AG04449 (cell line): ENCODE results near the gene AIDA.

Experiments used
- CTCF ChIA-PET: fragments of 350-600 bp; formaldehyde crosslinking; extraction: SDS; loops from one replicate; lab custom pipeline; 2021; ENCODE audit warnings: antibody characterized with exemption; lab: Yijun Ruan, JAX
- POLR2A ChIA-PET: fragments of 400-600, 350-600 bp; formaldehyde crosslinking; extraction: SDS; loops from one replicate; lab custom pipeline; 2020; ENCODE audit warnings: antibody characterized with exemption, inconsistent platforms; lab: Yijun Ruan, JAX
- DNase-seq: peaks from one replicate; pipeline ENCODE4 v3.0.0-alpha.2; 2010; ENCODE audit warnings: low read depth, low spot score
- H3K4me3 ChIP-seq: 2 replicates; pipeline ENCODE4 v1.5.1; 2011; ENCODE audit warnings: low read depth, mild to moderate bottlenecking, control low read depth, low read length
- TF ChIP-seq, protein P1 (sequence below): IDR thresholded peaks from one replicate; pipeline ENCODE4 v1.5.1; 2011; ENCODE audit warnings: mild to moderate bottlenecking, moderate library complexity, low read length, control low read depth, inconsistent platforms; ENCODE audit not compliant: insufficient read depth; ENCODE audit errors: missing control alignments

The AIDA gene

GRCh38 chr1:222736972-222737371 lies 24.7 kb upstream of the AIDA start, which contains the start of gene FAM177B:
FAM177B (plus strand) TSS chr1:222737202; CDS start chr1:222746546, 9,344 bp downstream.
- POLR2A ChIA-PET, result interaction anchor here (0.8 to 1.2 kb wide), 2 partner anchors 10 to 12 kb away, joined by 3 read pairs; no protein-coding TSS in a partner anchor
- TF ChIP-seq, protein P1, sequence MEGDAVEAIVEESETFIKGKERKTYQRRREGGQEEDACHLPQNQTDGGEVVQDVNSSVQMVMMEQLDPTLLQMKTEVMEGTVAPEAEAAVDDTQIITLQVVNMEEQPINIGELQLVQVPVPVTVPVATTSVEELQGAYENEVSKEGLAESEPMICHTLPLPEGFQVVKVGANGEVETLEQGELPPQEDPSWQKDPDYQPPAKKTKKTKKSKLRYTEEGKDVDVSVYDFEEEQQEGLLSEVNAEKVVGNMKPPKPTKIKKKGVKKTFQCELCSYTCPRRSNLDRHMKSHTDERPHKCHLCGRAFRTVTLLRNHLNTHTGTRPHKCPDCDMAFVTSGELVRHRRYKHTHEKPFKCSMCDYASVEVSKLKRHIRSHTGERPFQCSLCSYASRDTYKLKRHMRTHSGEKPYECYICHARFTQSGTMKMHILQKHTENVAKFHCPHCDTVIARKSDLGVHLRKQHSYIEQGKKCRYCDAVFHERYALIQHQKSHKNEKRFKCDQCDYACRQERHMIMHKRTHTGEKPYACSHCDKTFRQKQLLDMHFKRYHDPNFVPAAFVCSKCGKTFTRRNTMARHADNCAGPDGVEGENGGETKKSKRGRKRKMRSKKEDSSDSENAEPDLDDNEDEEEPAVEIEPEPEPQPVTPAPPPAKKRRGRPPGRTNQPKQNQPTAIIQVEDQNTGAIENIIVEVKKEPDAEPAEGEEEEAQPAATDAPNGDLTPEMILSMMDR, result no peak
- no peak within 1 kb of the TSS for H3K4me3 ChIP-seq
- CTCF ChIA-PET, result interaction anchor here (0.9 to 3.2 kb wide), 11 partner anchors 10 to 946 kb away, joined by 3 to 16 read pairs (median 7); no protein-coding TSS in a partner anchor
- DNase-seq, result no peak

DNA sequence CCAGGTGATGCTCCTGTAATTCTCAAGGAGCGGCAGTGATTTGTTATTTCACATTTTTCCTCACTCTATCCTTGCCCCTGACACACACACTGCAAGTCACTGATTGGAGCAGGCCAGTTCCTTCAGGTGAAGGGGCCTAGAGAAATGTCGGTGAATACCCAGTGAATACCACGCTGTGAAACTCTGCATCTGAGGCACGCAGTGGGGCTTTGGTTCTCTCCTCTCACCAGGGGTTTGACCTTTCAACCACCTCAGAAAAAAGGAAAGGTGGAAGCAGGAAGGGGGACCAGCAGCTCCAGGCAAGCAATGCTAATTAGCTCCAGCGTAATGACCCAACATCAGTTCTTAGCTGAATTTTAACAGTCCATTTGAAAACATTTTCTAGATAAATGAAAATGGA lies 24.2 kb upstream of the AIDA start:
- no peak for DNase-seq
- CTCF ChIA-PET, result interaction anchor here (0.9 to 3.2 kb wide), 11 partner anchors 9 to 947 kb away, joined by 3 to 16 read pairs (median 7); no protein-coding TSS in a partner anchor
- POLR2A ChIA-PET, result interaction anchor here (1.2 kb wide), 1 partner anchor 9 kb away, joined by 3 read pairs; no protein-coding TSS in a partner anchor
- TF ChIP-seq, protein P1, result no peak
- H3K4me3 ChIP-seq, result no peak overlapping the region

DNA sequence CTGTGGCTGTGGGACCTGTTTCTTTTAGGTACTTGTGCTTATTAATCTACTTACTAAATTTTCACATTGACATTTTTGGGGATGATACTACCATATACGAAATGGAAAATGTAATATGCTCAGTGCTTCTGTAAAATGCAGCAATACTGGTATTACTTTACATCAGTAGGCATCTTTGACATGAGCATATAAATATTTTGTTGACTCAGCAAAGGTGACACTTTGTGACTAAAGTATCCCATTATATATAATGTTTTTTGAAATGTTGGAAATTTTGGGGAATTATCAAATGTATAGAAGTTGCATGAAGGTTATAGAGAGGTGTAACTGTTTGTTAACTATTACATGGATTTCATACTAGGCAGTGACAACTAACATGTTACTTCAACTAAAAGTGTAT lies 22.4 kb upstream of the AIDA start:
- POLR2A ChIA-PET, result no interaction called here
- H3K4me3 ChIP-seq, result no peak overlapping the region
- DNase-seq, result no peak
- CTCF ChIA-PET, result interaction anchor here (2.9 to 3.2 kb wide), 2 partner anchors 347 to 352 kb away, joined by 12 to 16 read pairs; no protein-coding TSS in a partner anchor
- TF ChIP-seq, protein P1, result no peak

GRCh38 chr1:222732216-222733159 lies 20.2 kb upstream of the AIDA start:
- CTCF ChIA-PET, result interaction anchor here (0.9 to 1.7 kb wide), 3 partner anchors 11 to 391 kb away, joined by 3 to 5 read pairs (median 3); no protein-coding TSS in a partner anchor
- POLR2A ChIA-PET, result no interaction called here
- TF ChIP-seq, protein P1, result no peak
- no peak overlapping the region for H3K4me3 ChIP-seq
- DNase-seq, result no peak

GRCh38 chr1:222730866-222731265 lies 18.6 kb upstream of the AIDA start:
- CTCF ChIA-PET, result interaction anchor here (0.7 to 1.1 kb wide), 3 partner anchors 359 to 395 kb away, joined by 3 to 4 read pairs (median 3); no protein-coding TSS in a partner anchor

More at GRCh38 chr1:222730866-222731265, 18.6 kb upstream of the AIDA start:
- TF ChIP-seq, protein P1, result no peak
- no peak overlapping the region for H3K4me3 ChIP-seq
- POLR2A ChIA-PET, result no interaction called here
- DNase-seq, result no peak
